HL-60 (cell line): Measurements from ENCODE around the gene PNPLA2.

Experiments
- POLR2AphosphoS5 ChIP-seq: IDR thresholded peaks from 2 replicates; pipeline ENCODE4 v1.6.1; 2012; ENCODE audit warnings: low read depth
- TF ChIP-seq, protein P1 (sequence below): IDR thresholded peaks from one replicate; pipeline ENCODE4 v1.5.1; 2011; ENCODE audit warnings: low read length, control low read depth, inconsistent platforms; ENCODE audit not compliant: insufficient read depth

DNA sequence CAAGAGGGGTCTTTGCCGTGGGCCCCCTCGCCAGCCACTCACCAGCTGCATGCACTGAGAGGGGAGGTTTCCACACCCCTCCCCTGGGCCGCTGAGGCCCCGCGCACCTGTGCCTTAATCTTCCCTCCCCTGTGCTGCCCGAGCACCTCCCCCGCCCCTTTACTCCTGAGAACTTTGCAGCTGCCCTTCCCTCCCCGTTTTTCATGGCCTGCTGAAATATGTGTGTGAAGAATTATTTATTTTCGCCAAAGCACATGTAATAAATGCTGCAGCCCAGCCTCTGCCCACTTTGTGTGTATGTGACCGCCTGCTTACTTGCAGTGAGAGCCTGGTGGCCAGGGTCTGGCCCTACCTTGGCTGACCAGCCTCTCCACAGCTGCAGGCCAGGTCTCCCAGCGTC is 6.2 kb downstream of the PNPLA2 start:
- TF ChIP-seq, protein P1, sequence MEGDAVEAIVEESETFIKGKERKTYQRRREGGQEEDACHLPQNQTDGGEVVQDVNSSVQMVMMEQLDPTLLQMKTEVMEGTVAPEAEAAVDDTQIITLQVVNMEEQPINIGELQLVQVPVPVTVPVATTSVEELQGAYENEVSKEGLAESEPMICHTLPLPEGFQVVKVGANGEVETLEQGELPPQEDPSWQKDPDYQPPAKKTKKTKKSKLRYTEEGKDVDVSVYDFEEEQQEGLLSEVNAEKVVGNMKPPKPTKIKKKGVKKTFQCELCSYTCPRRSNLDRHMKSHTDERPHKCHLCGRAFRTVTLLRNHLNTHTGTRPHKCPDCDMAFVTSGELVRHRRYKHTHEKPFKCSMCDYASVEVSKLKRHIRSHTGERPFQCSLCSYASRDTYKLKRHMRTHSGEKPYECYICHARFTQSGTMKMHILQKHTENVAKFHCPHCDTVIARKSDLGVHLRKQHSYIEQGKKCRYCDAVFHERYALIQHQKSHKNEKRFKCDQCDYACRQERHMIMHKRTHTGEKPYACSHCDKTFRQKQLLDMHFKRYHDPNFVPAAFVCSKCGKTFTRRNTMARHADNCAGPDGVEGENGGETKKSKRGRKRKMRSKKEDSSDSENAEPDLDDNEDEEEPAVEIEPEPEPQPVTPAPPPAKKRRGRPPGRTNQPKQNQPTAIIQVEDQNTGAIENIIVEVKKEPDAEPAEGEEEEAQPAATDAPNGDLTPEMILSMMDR = no peak
- no peak for TF ChIP-seq POLR2AphosphoS5
